HG03039 (cell line): ENCODE data around the gene STK39.

Experiments
- ATAC-seq: cut with Tn5 transposase; IDR thresholded peaks from one replicate; pipeline ENCODE4 v1.9.1; 2021; ENCODE audit warnings: mild to moderate bottlenecking, moderate library complexity; ENCODE audit not compliant: unreplicated experiment

STK39 gene

DNA sequence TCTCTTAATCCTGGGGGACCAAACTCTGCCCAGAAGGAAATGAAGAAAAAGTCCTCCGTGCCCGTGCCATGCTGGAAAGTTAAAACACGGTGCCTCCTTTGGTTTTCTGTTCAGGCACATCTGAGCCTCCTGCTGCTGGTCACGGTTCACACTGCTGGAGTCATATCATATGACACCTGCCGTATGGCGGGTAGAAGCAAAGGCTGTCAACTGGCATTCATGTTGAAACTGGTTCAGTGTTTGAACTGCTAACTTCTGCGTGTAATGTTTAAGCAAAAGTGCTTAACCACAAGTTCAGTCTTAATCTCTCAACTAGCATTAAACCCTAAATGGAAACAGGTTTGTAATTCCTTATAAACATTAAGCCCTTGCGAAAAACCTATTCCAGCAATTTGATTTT lies 3.1 kb downstream of the STK39 start:
- no peak for ATAC-seq

DNA sequence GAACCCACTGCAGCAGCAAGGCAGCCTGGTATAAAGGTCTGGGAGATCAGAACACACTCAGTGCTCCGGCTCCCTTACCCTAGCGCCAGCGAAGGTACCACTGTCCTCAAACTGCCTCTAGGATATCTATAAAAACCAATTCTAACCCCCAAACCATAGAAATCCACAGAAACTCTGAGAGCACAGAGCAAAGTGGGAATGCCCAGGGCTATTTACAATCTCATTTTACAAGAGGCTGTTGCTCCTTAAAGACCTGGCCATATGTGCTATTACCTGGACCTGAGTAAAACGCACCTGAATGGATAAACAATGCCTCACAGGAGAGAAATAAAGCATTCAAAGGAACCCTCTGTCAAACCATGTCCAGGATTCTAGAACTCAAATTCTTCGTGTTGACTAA lies 4.3 kb downstream of the STK39 start:
- no peak for ATAC-seq

DNA sequence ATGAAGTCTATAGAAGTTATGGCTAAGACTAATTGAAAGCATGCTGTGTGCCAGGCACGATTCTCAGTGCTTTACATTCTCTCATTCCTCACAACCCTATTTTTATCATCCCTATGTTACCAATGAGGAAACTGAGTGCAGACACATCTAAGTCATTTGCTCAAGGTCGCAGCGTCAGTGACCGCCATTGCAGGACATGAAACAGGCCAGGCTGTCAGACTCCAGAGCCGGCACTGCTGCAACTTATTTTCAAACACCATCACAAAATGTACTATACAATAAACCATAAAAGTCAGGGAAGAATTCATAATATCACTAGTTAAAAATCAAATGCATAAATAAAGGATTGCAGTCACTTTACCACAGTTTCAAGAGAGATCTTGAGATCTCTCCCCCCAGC lies 5.6 kb downstream of the STK39 start:
- no peak for ATAC-seq

DNA sequence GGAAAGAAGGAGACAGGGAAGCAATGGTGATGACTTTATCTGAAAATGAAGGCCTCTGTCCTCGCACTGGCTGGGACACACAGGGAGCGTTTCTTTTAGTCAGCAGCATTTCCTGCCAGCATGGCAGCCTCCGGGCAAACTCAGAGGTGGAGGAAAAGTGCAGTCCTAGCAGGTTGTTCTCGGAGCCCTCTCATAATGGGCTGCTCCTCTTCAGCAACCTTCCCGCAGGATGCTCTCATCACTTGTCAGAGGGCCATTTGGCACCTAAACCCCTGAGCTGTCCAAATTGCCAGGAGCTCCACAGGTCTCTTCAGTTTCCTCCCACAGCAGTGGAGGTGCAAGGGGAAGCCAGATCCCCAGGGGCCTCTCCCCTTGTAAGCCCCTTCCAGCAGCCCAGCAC lies 6.2 kb downstream of the STK39 start:
- no peak for ATAC-seq

DNA sequence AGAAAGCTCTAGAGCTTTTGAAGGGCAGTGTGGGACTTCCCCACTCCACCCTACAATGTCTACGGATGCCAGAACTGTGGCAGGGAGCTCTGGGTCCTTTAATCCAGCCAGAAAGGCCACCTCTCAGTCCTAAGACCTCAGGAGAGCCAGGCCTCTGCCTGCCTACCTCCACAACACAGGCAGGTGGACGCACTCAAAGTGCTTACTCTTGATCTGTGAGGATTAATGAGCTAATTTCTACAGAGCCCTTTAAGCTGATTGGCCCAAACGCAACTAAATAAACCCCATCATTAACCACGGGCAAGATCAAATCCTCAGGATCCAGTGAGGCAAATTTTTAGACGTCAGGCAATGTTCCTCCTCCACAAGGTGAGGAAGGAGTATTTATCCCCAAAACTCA lies 8.1 kb downstream of the STK39 start:
- no peak for ATAC-seq

DNA sequence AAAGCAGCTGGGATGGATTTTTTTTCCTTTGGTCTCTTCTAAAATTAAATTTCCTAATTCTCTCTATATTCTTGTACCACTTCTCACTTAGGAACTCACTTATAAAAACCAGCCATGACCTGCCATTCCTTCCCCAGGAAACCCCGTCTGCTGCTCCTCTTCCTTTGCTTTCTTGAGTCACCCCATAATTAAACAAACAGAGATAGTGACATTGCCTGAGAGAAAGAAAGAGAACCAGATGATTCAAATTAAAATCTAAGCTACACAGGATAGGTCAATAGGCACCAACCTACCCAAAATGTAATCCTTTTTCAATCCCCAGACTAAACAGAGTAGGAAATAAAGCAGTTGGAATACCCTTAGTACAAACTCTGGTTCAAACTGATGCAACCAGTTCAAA lies 9.7 kb downstream of the STK39 start:
- ATAC-seq = no peak

DNA sequence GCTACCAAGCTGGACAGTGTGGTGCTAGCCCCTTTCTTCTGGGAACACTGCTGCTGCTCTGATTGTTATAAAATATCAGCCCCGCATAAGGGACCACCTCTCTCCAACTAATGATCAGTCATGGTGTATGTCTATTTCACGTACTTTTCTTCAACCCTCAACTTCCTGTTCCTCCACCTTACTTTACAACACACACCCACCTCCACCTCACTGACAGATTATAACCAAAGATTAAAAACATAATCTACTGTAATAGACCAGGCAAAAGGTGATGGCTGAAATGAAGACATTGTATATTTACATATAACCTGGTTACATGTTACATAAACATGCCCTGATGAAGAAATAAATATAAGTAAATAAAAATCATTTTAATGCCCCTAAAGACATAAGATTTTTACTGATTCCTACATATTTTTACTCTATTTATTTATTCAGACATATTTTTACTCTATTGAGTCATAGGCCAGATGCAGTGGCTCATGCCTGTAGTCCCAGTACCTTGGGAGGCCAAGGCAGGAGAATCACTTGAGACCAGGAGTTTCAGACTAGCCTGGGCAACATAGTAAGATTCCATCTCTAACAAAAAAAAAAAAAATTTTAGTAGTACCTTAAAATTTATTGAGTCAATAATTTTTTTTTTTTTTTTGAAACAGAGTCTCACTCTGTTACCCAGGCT lies 12.8 kb downstream of the STK39 start:
- no peak for ATAC-seq

DNA sequence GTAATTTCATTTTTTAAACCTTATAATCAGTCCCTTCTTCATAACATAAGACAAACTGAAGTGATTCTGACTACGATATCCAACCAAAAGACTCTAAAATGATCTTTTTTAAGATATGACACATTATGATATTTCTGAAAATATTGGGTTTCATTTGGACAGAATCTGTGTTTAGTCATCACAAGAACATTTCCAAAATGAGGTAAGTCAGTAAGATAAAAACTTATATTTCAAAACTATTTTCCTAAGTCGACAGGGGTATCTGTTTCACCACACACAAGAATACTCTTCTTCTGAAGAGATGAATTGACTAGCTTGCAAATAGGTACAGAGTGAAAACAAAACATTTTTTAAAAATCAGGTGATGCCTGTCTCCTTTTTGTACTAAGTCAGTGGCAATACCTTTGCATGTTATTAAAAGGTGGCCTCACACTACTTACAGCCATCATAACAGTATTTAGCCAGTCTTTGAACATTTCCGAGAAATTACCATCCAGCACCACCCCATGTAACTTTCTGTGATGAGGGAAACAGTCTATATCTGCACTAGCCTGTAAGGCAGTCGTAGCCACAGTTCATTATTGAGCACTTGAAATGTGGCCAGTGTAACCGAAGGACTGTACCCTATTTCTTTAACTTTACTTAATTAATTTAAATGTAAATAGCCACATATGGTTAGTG lies 13.5 kb downstream of the STK39 start:
- no peak for ATAC-seq

DNA sequence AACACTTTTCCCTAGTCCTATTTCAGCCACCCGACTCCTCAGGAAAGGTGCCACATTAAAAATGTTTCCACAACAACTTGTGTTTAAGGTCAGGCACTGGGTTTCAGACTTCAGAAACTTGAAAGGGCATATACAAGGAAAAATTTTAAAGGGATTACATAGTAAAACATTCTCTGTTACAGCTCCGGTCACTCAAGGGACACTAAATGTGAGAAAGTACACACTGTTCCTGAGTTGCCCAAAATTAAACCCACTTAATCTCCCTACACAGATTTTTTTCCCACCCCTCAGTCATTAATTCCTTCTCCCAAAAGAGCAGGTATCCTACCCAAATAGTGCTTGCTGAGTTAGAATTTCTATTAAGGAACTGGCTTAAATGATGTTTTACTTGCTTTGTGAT lies 14.2 kb downstream of the STK39 start:
- no peak for ATAC-seq

DNA sequence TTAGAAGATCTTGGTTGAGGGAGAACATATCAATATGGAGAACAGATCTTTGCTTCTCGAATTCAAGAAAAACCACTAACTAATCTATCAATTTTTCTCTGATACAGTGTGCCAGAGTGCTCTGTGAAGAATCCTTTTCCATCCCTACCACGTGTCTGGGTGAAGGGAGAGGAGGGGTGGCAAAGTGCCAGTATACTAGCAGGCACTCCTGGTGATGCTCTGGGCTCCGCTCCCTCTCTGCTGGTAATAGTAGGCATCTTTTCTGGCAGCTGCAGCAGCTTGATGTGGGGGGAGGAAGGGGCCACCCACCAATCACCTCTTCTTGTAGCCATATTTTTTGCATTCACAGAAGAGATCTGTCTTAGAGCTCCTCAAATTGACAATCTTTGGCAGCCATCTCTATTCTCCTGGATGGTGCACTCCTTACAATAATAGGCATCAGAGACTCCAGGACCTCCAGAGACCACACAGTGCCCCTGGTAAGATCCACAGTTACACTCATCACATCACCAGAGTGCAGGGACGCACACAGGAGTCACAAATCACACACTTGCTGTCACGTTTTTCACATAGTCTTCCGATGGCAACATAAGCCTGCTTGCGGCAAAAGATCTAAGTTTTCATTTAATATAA lies 15.7 kb downstream of the STK39 start:
- no peak for ATAC-seq

DNA sequence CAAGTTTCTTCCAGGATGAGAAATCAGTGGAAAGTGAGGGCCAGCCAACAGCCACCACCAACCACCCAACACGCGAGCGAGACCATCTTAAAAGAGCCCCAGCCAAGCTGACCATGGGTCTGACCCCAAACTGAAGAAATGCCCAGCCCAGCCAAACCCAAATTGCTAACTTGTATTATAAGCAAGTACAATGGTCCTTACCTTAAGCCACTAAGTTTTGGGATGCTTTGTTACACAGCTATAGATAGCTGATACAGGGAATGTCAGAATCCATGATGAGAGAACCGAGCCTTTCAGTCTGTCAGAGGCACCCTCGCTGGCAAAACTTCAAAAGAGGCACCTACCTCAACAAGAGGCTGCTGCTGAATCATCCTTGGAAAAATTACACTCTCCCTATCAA lies 17.0 kb downstream of the STK39 start:
- ATAC-seq = no peak

DNA sequence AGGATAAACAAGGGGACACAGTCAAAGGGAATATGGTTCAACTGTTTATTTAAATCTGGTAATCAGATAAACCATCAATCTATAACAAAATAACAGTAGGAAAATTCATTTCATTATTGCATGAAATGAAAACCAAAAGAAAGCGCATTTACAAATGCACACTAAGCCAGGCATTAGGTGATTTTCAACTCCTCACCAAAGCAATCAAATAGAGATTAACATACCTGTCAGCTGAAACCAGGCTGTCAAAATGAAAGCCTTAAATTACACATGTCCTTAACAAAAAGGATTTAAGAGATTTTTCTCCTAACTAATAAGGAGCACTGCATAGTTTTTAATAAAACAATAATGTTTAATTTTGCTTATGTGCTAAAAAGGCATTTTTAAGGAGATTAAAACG lies 23.0 kb downstream of the STK39 start:
- ATAC-seq = no peak

DNA sequence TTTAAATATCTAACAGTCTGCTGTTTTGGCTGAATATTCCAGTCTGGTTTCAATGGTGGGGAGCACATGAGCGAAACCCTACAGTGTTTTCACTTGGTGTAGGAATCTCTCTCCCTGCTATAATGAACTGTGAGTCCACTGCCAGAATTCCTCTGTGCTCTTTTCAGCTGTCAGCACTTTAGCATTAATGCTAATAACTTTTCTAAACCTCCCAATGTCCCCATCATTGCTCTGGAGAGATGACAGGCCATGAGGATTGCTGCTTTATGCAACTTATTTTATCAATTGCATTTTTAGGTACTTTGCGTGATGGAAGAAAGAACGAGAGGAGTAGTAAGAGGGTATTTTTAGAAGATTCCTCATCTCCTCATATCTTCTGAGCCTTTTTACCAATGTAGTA lies 25.3 kb downstream of the STK39 start:
- no peak for ATAC-seq

DNA sequence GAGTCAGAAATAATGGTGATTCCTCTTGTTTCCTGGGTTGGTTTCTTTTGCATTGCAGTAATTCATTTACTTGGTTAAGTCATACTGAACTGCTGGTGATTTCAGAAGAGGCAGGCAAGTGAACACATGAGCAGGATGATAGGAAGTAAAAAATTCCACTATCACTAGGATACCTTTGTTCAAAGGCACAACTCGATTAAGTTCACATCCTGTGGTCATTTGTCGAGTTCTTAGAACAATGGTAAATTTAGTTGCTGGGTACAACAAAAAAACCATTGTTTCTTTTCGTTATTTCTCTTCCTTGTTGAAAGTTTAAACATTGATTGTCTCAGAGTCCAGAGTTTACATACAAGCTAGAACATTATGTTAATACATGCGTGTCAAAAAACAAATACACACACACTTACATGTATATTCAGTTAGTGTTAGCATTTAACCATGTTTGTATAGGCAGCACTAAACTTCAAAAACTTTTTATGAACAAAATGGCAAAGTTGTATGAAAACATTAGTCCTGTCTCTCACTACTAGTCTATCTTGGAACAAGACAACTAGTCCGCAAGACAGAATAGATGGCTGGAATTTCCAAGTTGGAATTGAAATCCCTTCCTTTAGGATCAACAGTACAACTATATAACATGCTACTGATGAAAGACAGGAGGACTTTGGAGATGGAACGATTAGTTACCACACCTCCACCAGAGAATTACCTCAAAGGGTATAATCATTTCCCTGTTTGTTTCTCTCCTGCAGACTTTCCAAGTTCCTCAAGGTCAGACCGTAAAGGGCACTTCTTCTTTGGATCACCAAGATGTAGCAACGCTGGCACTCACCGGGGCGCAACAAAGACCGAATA lies 26.2 kb downstream of the STK39 start:
- ATAC-seq = no peak

DNA sequence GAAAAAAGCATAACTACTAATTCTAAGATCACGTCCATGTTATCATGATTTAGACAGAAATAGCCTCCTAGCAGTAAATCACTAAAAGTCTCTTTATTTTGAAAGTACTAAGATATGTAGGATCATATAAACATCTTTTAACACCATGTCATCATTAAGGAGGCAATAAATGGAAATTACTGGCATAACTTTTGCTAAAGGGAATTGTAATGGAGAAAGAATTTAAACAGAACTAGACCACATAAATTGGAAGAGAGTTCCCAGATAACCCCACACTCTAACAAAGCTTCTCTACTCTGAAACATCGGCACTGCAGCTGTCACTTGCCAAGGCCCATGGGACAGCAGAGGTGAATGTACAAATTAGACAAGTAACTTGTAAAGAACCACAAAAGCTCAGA lies 29.5 kb downstream of the STK39 start:
- ATAC-seq = no peak

DNA sequence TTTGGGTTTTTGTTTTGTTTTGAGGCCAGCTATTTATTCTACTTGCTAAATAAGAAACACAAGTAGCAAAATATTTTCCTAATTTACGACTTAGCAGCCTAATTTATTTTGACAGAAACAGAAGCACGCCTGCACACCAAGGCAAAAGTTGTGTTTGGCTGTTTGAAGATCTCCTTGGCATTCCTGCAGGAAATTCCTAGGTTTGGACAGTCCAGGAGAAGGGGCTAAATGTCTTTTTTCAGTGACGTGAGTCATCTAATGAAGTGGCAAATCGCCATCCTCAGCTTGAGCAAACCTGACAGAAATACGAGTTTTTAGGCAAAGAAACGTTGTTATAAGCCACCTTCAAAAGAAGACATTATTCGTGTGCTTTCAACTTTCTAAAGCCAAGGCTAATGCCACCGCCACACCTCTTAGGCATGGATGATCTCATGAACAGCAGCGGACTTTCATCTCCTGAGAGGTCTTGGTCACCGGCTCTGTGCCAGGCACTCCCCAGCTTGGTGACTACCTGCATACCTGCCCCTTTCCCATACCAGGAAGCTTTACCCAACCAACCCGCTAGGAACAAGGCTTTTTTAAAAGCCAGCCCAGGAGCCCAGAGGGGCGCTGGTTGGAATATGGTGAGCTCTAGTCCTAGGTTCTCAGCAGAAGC lies 30.9 kb downstream of the STK39 start:
- ATAC-seq = no peak

DNA sequence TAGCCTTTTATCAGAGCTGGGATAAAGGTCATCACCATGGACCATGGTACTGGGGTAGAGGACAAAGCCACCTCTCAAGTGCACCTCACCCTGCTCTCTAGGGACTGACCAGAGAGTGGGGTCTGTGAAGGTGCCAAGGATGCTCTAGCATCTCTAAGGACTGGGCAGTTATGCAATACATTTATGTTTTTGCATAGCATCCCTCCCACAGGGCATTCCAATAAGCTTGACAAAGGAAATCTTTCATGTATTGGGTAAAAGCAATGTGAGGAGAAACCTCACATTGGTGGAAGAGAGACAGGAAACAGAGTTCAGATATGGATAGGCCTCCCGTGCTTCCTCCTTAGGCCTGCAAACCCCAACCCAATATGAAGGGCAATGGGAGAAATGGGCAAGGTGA lies 31.6 kb downstream of the STK39 start:
- no peak for ATAC-seq

DNA sequence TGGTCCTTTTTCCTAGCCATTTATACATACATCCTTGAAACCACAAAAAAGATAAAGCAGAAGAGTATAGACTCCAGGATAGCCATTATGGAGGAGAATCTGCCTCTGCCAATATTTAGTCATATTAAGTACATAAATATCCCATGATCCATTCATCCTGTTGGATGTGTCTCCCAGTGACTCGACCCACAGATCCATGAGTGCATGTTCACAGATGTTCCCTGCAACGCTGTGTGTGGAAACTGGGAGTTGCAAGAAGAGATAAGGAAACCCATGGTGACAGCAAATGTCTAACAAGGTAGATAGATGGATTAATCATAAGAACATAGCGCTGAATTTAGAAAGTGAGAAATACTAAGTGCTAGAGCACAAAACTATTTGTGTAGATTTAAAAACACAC lies 34.5 kb downstream of the STK39 start:
- ATAC-seq = no peak

DNA sequence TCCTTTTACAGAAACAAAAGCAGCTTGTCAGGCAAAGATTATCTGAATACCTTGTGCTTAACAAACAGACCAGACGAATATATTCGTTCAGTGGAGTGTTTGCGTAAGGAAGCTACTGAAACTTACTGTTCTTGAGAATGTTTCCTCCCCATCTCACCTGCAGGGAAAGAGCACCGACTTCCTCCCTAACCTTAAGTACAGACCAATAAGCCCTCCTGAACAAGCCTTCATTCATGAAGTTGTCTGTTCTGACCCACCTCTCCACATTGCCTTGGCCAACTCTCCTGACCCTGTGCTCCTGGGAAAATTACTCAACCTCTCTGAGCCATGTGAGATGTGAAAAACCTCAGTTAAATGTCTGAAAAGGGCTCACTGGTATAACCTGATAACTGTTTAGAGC lies 35.2 kb downstream of the STK39 start:
- ATAC-seq = no peak

DNA sequence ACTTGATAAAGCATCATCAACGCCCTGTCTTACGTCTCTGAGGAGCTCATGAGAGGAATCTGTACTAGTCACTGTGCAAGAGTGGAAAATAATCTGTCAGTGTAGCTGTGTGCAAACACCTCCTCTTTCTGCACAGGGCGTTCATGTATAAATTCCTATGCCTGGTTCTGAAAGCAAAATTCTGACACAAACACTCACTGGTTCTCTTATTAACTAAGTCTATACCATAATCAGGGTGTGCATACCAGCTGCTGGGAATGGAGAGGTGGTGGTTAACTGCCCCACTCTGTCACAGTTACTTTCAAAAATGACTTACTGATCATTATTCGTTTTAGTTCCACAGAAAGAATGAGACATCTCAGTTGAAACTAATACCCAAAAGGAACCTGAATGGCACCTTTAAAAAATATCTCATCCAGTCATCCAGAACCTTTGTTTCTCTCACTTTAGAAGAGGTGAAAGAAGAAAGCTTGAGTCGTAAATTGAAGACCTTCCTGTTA lies 35.7 kb downstream of the STK39 start:
- ATAC-seq = no peak
